ENCODE data around the gene AMFR.
"Not testable (repeated sequence)": the region's sequence is repeated elsewhere in the genome, so short reads cannot be mapped to it uniquely, and the experiment has no call there.

The AMFR gene

GRCh38 chr16:56423584-56424403 is 1.6 kb downstream of the AMFR start:
- peak; percentile 10 for DNase-seq (ENCODE audit: low spot score)

- no peak for DNase-seq (ENCODE audit: low spot score)
Observed at GRCh38 chr16:56422896-56423441, 2.4 kb downstream of the AMFR start.

GRCh38 chr16:56421976-56422669 is 3.2 kb downstream of the AMFR start:
- DNase-seq (ENCODE audit: low spot score) = no peak

DNA sequence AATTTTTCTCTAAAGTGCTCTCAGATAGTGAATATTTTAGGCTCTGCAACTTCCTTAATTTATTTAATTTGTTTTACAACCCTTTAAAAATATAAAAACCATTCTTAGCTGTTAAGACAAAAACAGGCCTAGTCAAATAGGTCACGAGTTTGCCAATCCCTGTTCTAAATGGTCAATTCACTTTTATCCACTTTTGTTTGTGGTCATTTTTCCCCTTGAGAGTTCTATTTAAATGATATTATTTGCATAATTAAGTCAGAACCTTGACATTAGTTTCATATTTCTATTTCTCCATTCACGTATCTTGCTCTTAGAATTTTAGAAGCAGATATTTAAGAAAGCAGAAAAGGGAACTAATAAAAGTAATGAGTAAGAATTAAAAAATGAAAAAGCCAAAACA is 4.0 kb downstream of the AMFR start:
- no peak for DNase-seq (ENCODE audit: low spot score)

DNA sequence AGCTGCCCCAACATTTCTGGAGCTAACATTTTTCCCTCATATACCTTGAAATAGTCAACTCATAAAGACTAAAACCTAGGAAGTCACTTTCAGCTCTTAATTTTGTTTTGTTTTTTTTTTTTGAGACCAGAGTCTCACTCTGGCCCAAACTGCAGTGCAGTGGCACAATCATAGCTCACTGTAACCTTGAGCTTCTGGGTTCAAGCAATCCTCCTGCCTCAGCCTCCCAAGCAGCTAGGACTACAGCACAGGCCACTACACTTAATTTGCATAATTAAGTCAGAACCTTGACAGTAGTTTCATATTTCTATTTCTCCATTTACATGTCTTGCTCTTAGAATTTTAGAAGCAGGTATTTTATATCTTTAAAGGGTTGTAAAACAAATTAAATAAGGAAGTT is 4.7 kb downstream of the AMFR start:
- no peak for DNase-seq (ENCODE audit: low spot score)

- DNase-seq (ENCODE audit: low spot score) = no peak
Observed at GRCh38 chr16:56419740-56420548, 5.4 kb downstream of the AMFR start.

GRCh38 chr16:56417138-56417537 is 8.2 kb downstream of the AMFR start:
- no peak for DNase-seq (ENCODE audit: low spot score)

DNA sequence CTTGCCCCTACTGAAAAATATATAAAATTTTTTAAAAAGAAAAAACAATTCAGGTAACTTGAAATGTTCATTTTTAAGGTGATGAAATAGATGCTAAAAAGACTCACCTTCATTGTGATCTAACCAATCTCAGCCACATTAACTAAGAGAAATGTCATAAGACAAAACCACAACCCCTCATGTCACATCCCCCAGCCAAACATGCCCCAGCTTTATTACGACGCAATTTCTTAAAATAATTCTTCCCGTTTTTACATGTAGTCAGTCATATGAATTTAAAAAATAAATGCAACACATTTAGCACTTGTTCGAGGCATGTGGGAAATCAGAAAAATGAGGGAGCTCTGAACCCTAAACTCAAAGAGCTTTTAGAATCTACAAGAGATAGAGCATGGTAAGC is 9.5 kb downstream of the AMFR start:
- no peak for DNase-seq (ENCODE audit: low spot score)

DNA sequence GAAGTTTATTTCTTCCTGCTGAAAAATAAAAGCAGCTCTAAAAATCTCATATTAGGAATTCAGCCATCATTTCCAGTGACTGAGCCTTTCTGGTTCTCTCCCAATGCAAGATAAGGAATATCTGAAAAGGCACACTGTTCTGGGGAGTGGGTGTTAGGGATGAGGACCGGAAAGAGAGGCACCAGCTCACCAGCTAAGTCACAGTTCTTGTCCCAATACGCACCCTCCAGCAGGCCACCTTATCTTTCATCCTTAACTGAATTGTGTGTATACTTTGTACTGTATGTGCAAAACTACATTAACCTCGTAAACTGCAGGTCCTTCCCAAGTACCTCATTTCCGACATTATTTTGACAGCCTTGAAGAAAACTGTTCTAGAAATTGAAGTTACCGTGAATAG is 11.0 kb downstream of the AMFR start:
- DNase-seq (ENCODE audit: low spot score) = no peak

DNA sequence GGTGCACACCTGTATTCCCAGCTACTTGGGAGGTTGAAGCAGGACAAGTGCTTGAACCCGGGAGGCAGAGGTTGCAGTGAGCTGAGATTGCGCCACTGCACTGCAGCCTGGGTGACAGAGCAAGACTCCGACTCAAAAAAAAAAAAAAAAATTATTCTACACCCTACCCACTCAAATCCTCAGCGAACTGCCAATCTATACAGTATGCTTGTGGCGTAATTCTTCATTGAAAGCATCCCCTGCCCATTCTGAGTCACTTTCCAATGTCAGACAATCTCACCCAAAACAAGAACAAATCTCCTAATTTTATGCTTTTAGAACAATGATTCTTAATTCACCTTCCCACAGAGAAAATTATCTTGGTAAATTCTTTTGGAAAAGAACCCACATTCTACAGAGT is 12.0 kb downstream of the AMFR start:
- peak; percentile 72 for DNase-seq (ENCODE audit: low spot score)

GRCh38 chr16:56411624-56412023 is 13.7 kb downstream of the AMFR start:
- no peak for DNase-seq (ENCODE audit: low spot score)

DNA sequence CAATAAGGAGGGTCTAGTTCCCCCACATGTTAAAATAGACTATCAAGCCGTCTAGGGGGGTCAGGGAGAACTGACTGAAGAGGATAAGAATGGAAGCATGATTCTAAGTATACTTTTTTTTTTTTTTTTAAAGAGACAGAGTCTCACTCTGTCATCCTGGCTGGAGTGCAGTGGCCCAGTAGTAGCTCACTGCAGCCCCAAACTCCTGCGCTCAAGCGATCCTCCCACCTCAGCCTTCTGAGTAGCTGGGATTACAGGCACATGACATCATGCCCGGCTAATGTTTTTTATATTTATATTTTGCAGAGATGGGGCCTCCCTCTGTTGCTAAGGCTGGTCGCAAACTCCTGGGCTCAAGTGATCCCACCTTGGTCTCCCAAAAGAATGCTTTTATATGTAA is 14.2 kb downstream of the AMFR start:
- DNase-seq (ENCODE audit: low spot score) = no peak

DNA sequence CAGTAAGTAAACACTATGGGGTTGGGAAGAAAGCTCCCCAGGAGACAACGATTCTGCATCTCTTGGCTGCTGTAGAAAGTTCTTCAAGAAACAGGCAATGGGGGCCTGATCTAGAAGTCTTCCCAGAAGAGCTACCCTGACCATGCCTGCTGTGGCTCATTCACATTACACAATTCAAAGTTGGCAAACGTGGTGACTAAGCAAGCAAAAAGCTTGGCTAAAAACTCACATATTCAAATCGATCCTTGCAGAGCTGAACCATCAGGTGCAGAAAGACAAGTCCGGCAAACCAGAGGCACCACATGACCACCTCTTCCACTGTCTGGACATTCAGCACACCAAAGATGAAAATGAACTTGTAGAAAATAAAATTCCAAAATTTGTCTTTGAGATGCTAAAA is 16.1 kb downstream of the AMFR start:
- no peak for DNase-seq (ENCODE audit: low spot score)

- no peak for DNase-seq (ENCODE audit: low spot score)
Observed at GRCh38 chr16:56408379-56409098, 16.8 kb downstream of the AMFR start.

GRCh38 chr16:56405977-56406672 is 19.2 kb downstream of the AMFR start:
- no peak for DNase-seq (ENCODE audit: low spot score)

- DNase-seq (ENCODE audit: low spot score) = no peak
Observed at GRCh38 chr16:56401482-56401881, 23.9 kb downstream of the AMFR start.

DNA sequence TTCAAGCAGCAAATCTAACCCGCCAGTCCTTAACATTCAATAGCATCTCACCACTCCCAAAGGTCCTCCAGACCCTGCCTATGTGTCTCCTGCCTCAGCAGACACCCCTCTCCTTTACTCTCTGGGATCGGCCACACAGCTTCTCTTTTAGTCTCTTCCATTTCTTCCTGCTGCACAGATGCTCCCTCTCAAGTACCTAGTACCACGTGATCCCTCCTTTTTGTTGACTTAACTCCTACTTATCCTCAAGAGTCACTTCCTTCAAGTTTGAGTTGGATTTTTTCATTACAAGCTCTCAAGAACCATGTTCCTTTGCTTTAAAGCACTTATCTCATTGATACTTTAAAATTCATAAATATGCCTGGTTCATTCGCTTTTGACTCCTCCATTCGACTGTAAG is 24.9 kb downstream of the AMFR start:
- no peak for DNase-seq (ENCODE audit: low spot score)

- no peak for DNase-seq (ENCODE audit: low spot score)
Observed at GRCh38 chr16:56399486-56399885, 25.9 kb downstream of the AMFR start.

GRCh38 chr16:56399047-56399446 is 26.3 kb downstream of the AMFR start:
- DNase-seq (ENCODE audit: low spot score) = no peak

DNA sequence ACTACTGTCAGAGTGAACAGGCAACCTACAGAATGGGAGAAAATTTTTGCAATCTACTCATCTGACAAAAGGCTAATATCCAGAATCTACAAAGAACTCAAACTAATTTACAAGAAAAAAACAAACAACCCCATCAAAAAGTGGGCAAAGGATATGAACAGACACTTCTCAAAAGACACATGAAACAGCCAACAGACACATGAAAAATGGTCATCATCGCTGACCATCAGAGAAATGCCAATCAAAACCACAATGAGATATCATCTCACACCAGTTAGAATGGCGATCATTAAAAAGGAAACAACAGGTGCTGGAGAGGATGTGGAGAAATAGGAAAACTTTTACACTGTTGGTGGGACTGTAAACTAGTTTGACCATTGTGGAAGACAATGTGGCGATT is 28.6 kb downstream of the AMFR start:
- DNase-seq (ENCODE audit: low spot score) = not testable (repeated sequence)

- DNase-seq (ENCODE audit: low spot score) = no peak
Observed at GRCh38 chr16:56389554-56389953, 35.8 kb downstream of the AMFR start.

Measured in putamen (tissue), 1 donor.